ENCODE measurements around the gene ADGRD1.

ADGRD1 gene

GRCh38 chr12:131162113-131162512 is 208.4 kb downstream of the ADGRD1 start:
- DNase-seq (ENCODE audit: low read depth in 2 of 2), result no peak

GRCh38 chr12:131163189-131163738 is 209.6 kb downstream of the ADGRD1 start:
- no peak for DNase-seq (ENCODE audit: low read depth in 2 of 2)

GRCh38 chr12:131164096-131164872 is 210.6 kb downstream of the ADGRD1 start:
- DNase-seq (ENCODE audit: low read depth in 2 of 2), result no peak

GRCh38 chr12:131166717-131167116 is 213.0 kb downstream of the ADGRD1 start:
- DNase-seq (ENCODE audit: low read depth in 2 of 2), result no peak

GRCh38 chr12:131167334-131167733 is 213.6 kb downstream of the ADGRD1 start:
- no peak for DNase-seq (ENCODE audit: low read depth in 2 of 2)

GRCh38 chr12:131171029-131171428 is 217.3 kb downstream of the ADGRD1 start:
- DNase-seq (ENCODE audit: low read depth in 2 of 2), result peak in 1 of 2 experiments; percentile 7

GRCh38 chr12:131174901-131175300 is 221.2 kb downstream of the ADGRD1 start:
- DNase-seq (ENCODE audit: low read depth in 2 of 2), result no peak

GRCh38 chr12:131176266-131176665 is 222.6 kb downstream of the ADGRD1 start:
- no peak for DNase-seq (ENCODE audit: low read depth in 2 of 2)

GRCh38 chr12:131176926-131177325 is 223.2 kb downstream of the ADGRD1 start:
- DNase-seq (ENCODE audit: low read depth in 2 of 2), result no peak

- DNase-seq (ENCODE audit: low read depth in 2 of 2), result no peak
These were observed 223.9 kb downstream of the ADGRD1 start for GRCh38 chr12:131177599-131177998.

- DNase-seq (ENCODE audit: low read depth in 2 of 2), result no peak
These were observed 233.9 kb downstream of the ADGRD1 start for GRCh38 chr12:131187602-131188001.

GRCh38 chr12:131188131-131189050 is 234.7 kb downstream of the ADGRD1 start:
- DNase-seq (ENCODE audit: low read depth in 2 of 2), result no peak

GRCh38 chr12:131189781-131190180 is 236.1 kb downstream of the ADGRD1 start:
- no peak for DNase-seq (ENCODE audit: low read depth in 2 of 2)

- DNase-seq (ENCODE audit: low read depth in 2 of 2), result no peak
These were observed 237.3 kb downstream of the ADGRD1 start for GRCh38 chr12:131190965-131191364.

Measured in fibroblast of skin of left biceps (primary cell).